Caco-2 (cell line): ENCODE measurements around the gene KIRREL3. TPM values are rescaled to one million over a fixed set of nuclear protein-coding genes. Genes with fewer than 3 reads are reported as not detected.

Experiments used
- BruUV-seq: library from RNA; stranded (reverse); fragments of 400-500 nt; replicated peaks from 2 replicates; lab custom pipeline; 2021; lab: Mats Ljungman, UMichigan
- CTCF ChIA-PET: fragments of 300-600 bp; sonication (Branson Sonifier 250); formaldehyde crosslinking; loops from one replicate; lab custom pipeline; 2022; ENCODE audit warnings: antibody characterized with exemption; lab: Charles Lee
- POLR2A ChIA-PET: fragments of 300-600 bp; sonication (Branson Sonifier 250); formaldehyde crosslinking; loops from one replicate; lab custom pipeline; 2022; ENCODE audit warnings: antibody characterized with exemption; lab: Charles Lee
- DNase-seq, 2 experiments: peaks; one replicate each; pipeline versions ENCODE4 v3.0.0 to v3.0.0-alpha.2; 2020 to 2022
- H3K27me3 ChIP-seq: replicated peaks from 2 replicates; pipeline ENCODE4 v1.6.0; 2011; ENCODE audit warnings: low read length; ENCODE audit not compliant: control insufficient read depth, insufficient read depth
- H3K36me3 ChIP-seq: 2 replicates; pipeline ENCODE4 v1.5.1; 2011; ENCODE audit warnings: low read length; ENCODE audit not compliant: control insufficient read depth, insufficient read depth
- H3K4me1 ChIP-seq: fragments of 250-450 bp; sonication (Bioruptor Pico); 2 replicates; pipeline ENCODE4 v1.5.1; 2020; ENCODE audit warnings: mild to moderate bottlenecking
- H3K4me3 ChIP-seq: 2 replicates; pipeline ENCODE4 v1.5.1; 2011; ENCODE audit warnings: low read depth, mild to moderate bottlenecking, control low read depth, low read length
- H3K9me3 ChIP-seq: fragments of 250-450 bp; sonication (Bioruptor Pico); 2 replicates; pipeline ENCODE4 v1.5.1; 2020; ENCODE audit warnings: mild to moderate bottlenecking, moderate library complexity
- H3K27ac Mint-ChIP-seq: one replicate; pipeline ENCODE4 v1.8.0; 2022; ENCODE audit warnings: mixed read lengths; ENCODE audit not compliant: unreplicated experiment
- H3K27me3 Mint-ChIP-seq: one replicate; pipeline ENCODE4 v1.8.0; 2022; ENCODE audit warnings: mixed read lengths; ENCODE audit not compliant: insufficient read depth, unreplicated experiment
- H3K36me3 Mint-ChIP-seq: one replicate; pipeline ENCODE4 v1.8.0; 2022; ENCODE audit warnings: mild to moderate bottlenecking, mixed read lengths; ENCODE audit not compliant: insufficient read depth, unreplicated experiment
- H3K4me1 Mint-ChIP-seq: one replicate; pipeline ENCODE4 v1.8.0; 2022; ENCODE audit warnings: low read depth, mixed read lengths; ENCODE audit not compliant: unreplicated experiment
- H3K4me3 Mint-ChIP-seq: one replicate; pipeline ENCODE4 v1.8.0; 2022; ENCODE audit warnings: mild to moderate bottlenecking, moderate library complexity, mixed read lengths; ENCODE audit not compliant: unreplicated experiment
- H3K9me3 Mint-ChIP-seq: one replicate; pipeline ENCODE4 v1.8.0; 2022; ENCODE audit warnings: mixed read lengths; ENCODE audit not compliant: unreplicated experiment
- intact Hi-C: fragments of 100-400 bp; cut with micrococcal nuclease; formaldehyde crosslinking; loops from one replicate; pipeline ENCODE4 v1.10.0; 2022; ENCODE audit not compliant: unreplicated experiment
- total RNA-seq: library from RNA; stranded (reverse); gene quantifications from 2 replicates; pipeline ENCODE4 v1.2.3, GENCODE V29; 2022
- TF ChIP-seq, protein P1 (sequence below), 2 experiments: fragments of 200-600 bp in 1 of 2; IDR thresholded peaks; 1 replicate in 1 of 2; 2 replicates in 1 of 2; pipeline versions ENCODE4 v1.5.1 to v1.8.0; 2011 to 2022; ENCODE audit warnings: antibody characterized with exemption in 1 of 2, control low read depth in 1 of 2, inconsistent platforms in 1 of 2, low read depth in 1 of 2, low read length in 1 of 2, mild to moderate bottlenecking in 1 of 2, moderate library complexity in 1 of 2; ENCODE audit not compliant: insufficient read depth in 1 of 2, severe bottlenecking in 1 of 2, unreplicated experiment in 1 of 2

The KIRREL3 gene
- total RNA-seq, 1 experiment from 2014 or later, result not detected

DNA sequence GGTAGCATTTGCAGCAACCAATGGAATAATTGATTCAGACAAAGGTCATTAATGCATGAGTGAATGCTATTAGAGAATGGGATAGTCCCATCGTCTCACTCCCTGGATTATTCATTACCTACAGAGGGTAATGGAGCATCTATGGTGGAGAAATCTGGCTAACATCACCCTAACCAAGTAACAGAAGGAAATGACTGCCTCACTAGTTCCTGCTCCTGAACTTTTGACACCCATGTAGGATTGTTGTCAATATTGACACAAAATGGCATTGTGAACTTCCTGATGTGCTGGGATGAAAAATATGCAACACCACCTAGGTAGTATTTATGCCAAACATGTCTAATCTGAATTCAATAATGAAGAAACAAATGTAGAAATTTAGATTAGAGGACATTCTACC is 44.0 kb upstream of the KIRREL3 start:
- no peak for DNase-seq
- intact Hi-C loops, result no loop called here

GRCh38 chr11:127042445-127042844 is 41.9 kb upstream of the KIRREL3 start:
- Histone ChIP-seq H3K9me3 (no peaks in the 10 kb centered on the region), H3K4me3 (no peak overlapping the region), H3K36me3 (no peaks in the 10 kb centered on the region), H3K4me1 (no peaks in the 10 kb centered on the region), H3K27me3 (no peaks in the 10 kb centered on the region)
- Mint-ChIP-seq H3K9me3 (no peaks in the 10 kb centered on the region), H3K27ac (no peak overlapping the region), H3K4me1 (no peaks in the 10 kb centered on the region), H3K4me3 (no peak overlapping the region), H3K27me3 (peaks cover 36% of the 10 kb centered on the region), H3K36me3 (no peaks in the 10 kb centered on the region)
- TF ChIP-seq, protein P1, sequence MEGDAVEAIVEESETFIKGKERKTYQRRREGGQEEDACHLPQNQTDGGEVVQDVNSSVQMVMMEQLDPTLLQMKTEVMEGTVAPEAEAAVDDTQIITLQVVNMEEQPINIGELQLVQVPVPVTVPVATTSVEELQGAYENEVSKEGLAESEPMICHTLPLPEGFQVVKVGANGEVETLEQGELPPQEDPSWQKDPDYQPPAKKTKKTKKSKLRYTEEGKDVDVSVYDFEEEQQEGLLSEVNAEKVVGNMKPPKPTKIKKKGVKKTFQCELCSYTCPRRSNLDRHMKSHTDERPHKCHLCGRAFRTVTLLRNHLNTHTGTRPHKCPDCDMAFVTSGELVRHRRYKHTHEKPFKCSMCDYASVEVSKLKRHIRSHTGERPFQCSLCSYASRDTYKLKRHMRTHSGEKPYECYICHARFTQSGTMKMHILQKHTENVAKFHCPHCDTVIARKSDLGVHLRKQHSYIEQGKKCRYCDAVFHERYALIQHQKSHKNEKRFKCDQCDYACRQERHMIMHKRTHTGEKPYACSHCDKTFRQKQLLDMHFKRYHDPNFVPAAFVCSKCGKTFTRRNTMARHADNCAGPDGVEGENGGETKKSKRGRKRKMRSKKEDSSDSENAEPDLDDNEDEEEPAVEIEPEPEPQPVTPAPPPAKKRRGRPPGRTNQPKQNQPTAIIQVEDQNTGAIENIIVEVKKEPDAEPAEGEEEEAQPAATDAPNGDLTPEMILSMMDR (IDR thresholded peaks at IDR 0.05; ENCODE audit: insufficient read depth in 1 of 2, low read depth in 1 of 2, low read length in 1 of 2, severe bottlenecking in 1 of 2, unreplicated experiment in 1 of 2), result no peak
- no TSS peak for BruUV-seq
- CTCF ChIA-PET, result no interaction called here
- POLR2A ChIA-PET, result no interaction called here
- intact Hi-C loops, result no loop called here
- no peak for DNase-seq

More for the DNA sequence above, 44.0 kb upstream of the KIRREL3 start:
- H3K4me1 ChIP-seq, result no peaks in the 10 kb centered on the region
- no TSS peak for BruUV-seq
- TF ChIP-seq, protein P1 (IDR thresholded peaks at IDR 0.05; ENCODE audit: insufficient read depth in 1 of 2, low read depth in 1 of 2, low read length in 1 of 2, severe bottlenecking in 1 of 2, unreplicated experiment in 1 of 2), result no peak
- ChIA-PET CTCF (no interaction called here), POLR2A (no interaction called here)
- H3K9me3 ChIP-seq, result no peaks in the 10 kb centered on the region
- peaks cover 29% of the 10 kb centered on the region for H3K27me3 Mint-ChIP-seq
- no peaks in the 10 kb centered on the region; the same call in 1 of the 2 replicates for H3K27me3 ChIP-seq
- H3K36me3 ChIP-seq, result no peaks in the 10 kb centered on the region
- no peaks in the 10 kb centered on the region for H3K4me1 Mint-ChIP-seq
- H3K27ac Mint-ChIP-seq, result no peak overlapping the region
- no peak overlapping the region for H3K4me3 ChIP-seq
- no peaks in the 10 kb centered on the region for H3K36me3 Mint-ChIP-seq
- H3K9me3 Mint-ChIP-seq, result no peaks in the 10 kb centered on the region
- no peak overlapping the region for H3K4me3 Mint-ChIP-seq

DNA sequence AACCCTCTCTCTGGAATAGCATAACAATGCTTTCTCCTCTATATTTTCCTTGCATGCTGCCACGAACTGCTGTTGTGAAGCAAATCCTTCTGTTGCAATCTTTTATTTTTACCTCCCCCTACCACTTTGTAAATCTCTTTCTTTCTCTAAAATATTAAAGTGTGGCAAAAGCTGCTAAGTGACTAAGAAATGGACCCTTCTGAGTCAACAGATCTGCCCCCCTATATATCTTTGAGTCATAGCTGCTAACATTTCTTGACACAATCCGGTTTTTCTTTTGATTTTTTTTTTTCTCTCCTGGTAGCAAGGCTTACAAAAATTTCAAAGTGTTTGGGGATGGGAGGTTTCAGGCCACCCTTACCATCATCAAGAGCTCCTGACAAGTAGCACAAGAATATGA is 39.0 kb upstream of the KIRREL3 start:
- H3K36me3 Mint-ChIP-seq, result no peaks in the 10 kb centered on the region
- ChIA-PET CTCF (no interaction called here), POLR2A (no interaction called here)
- no peaks in the 10 kb centered on the region for H3K4me1 Mint-ChIP-seq
- Histone ChIP-seq H3K4me1 (no peaks in the 10 kb centered on the region), H3K9me3 (no peaks in the 10 kb centered on the region), H3K4me3 (no peak overlapping the region), H3K36me3 (no peaks in the 10 kb centered on the region), H3K27me3 (no peaks in the 10 kb centered on the region)
- intact Hi-C loops, result no loop called here
- TF ChIP-seq, protein P1 (IDR thresholded peaks at IDR 0.05; ENCODE audit: insufficient read depth in 1 of 2, low read depth in 1 of 2, low read length in 1 of 2, severe bottlenecking in 1 of 2, unreplicated experiment in 1 of 2), result no peak
- H3K27ac Mint-ChIP-seq, result no peak overlapping the region
- H3K27me3 Mint-ChIP-seq, result peaks cover 42% of the 10 kb centered on the region
- DNase-seq, result no peak
- BruUV-seq, result no TSS peak
- no peaks in the 10 kb centered on the region for H3K9me3 Mint-ChIP-seq
- no peak overlapping the region for H3K4me3 Mint-ChIP-seq
